Measurements from ENCODE around the gene BCL2L12. TPM values are rescaled to one million over a fixed set of nuclear protein-coding genes. Genes with fewer than 3 reads are reported as not detected.

The BCL2L12 gene
- total and polyA plus RNA-seq, 2 of the 13 experiments (the other 11 are each of a cell fraction or from before 2014, with no cell fraction given) = 26.8 to 40.8 TPM

DNA sequence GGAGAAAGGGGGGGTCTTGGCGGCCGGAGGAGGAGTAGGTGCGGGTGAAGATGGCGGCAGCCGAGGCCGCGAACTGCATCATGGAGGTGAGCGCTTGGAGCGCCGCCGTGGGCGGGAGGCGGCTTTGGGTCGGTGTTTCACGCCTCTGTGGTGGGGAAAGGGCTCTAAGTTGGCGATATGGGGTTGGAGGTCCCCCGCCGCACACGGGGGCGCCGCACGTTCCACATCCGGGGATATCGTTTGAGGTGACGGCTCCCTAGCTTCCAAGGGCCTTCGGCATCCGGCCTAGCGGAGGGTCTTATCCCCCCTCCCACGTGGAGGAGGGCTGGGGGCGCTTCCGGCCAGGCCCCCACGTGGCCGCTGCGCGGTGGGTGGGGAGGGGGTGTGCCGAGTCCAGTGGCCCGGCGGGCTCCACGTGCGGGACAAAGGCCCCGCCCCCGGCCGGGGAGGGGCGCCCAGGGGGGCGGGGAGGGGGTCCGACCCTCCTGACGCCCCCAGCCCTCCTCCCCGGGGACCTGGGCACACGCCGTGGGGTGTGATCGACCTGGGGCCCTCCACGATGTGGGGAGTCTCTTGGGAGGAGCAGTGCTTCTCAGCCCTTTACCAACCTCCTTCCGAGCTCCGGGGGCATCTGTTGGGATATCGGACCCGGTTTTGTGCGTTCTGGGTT is 11.6 kb downstream of the BCL2L12 start, which contains the start of gene PRMT1 (continued):
- TF ChIP-seq ZNF83 (CRISPR knock-in tag; IDR thresholded peaks at IDR 0.05; ENCODE audit: borderline replicate concordance) (0 out of 2 replicates have a peak, but pooled peaks have one; percentile 49), SALL1 (CRISPR knock-in tag; IDR thresholded peaks at IDR 0.05) (peak; percentile 70), POLR2G (IDR thresholded peaks at IDR 0.05; ENCODE audit: low read depth, low read length) (peak; percentile 94), KDM6A (CRISPR knock-in tag; IDR thresholded peaks at IDR 0.05; ENCODE audit: low read depth) (no peak), ZNF879 (CRISPR knock-in tag; IDR thresholded peaks at IDR 0.05) (no peak), CREB1 (IDR thresholded peaks at IDR 0.05) (no peak), CREB1 (CRISPR knock-in tag; IDR thresholded peaks at IDR 0.05) (no peak), ZNF724P (CRISPR knock-in tag; IDR thresholded peaks at IDR 0.05; ENCODE audit: borderline replicate concordance) (0 out of 2 replicates have a peak, but pooled peaks have one; percentile 83), CAMTA2 (CRISPR knock-in tag; IDR thresholded peaks at IDR 0.05; ENCODE audit: borderline replicate concordance) (peak; percentile 57; the same call in 1 of the 2 replicates), ZNF878 (CRISPR knock-in tag; IDR thresholded peaks at IDR 0.05) (no peak), HHEX (CRISPR knock-in tag; IDR thresholded peaks at IDR 0.05) (no peak), PAF1 (CRISPR knock-in tag; IDR thresholded peaks at IDR 0.05) (no peak), KAT8 (CRISPR knock-in tag; IDR thresholded peaks at IDR 0.05) (peak; percentile 61; the same call in 1 of the 2 replicates), RNF2 (conservative IDR thresholded peaks at IDR 0.05; ENCODE audit: low read depth) (no peak), SOX13 (IDR thresholded peaks at IDR 0.05) (no peak), SOX13 (CRISPR knock-in tag; conservative IDR thresholded peaks at IDR 0.05 in 1 of 2, IDR thresholded peaks at IDR 0.05 in 1 of 2) (no peak; a peak in 1 of 4 replicates), ATF7 (IDR thresholded peaks at IDR 0.05) (no peak), ATF7 (CRISPR knock-in tag; IDR thresholded peaks at IDR 0.05) (no peak), CREM (IDR thresholded peaks at IDR 0.05) (no peak), CREM (CRISPR knock-in tag; IDR thresholded peaks at IDR 0.05) (no peak), MAFG (CRISPR knock-in tag; IDR thresholded peaks at IDR 0.05) (no peak), HNF1B (CRISPR knock-in tag; IDR thresholded peaks at IDR 0.05) (peak; percentile 84), SMAD3 (CRISPR knock-in tag; IDR thresholded peaks at IDR 0.05) (0 out of 2 replicates have a peak, but pooled peaks have one; percentile 54)
- TF ChIP-seq, protein P1, sequence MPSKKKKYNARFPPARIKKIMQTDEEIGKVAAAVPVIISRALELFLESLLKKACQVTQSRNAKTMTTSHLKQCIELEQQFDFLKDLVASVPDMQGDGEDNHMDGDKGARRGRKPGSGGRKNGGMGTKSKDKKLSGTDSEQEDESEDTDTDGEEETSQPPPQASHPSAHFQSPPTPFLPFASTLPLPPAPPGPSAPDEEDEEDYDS (CRISPR knock-in tag; IDR thresholded peaks at IDR 0.05) = 0 out of 2 replicates have a peak, but pooled peaks have one; percentile 11
- TF ChIP-seq, protein P2, sequence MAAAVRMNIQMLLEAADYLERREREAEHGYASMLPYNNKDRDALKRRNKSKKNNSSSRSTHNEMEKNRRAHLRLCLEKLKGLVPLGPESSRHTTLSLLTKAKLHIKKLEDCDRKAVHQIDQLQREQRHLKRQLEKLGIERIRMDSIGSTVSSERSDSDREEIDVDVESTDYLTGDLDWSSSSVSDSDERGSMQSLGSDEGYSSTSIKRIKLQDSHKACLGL (CRISPR knock-in tag; IDR thresholded peaks at IDR 0.05) = peak; percentile 95
- TF ChIP-seq, protein P3, sequence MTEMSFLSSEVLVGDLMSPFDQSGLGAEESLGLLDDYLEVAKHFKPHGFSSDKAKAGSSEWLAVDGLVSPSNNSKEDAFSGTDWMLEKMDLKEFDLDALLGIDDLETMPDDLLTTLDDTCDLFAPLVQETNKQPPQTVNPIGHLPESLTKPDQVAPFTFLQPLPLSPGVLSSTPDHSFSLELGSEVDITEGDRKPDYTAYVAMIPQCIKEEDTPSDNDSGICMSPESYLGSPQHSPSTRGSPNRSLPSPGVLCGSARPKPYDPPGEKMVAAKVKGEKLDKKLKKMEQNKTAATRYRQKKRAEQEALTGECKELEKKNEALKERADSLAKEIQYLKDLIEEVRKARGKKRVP (CRISPR knock-in tag; IDR thresholded peaks at IDR 0.05) = no peak
- TF ChIP-seq, protein P4, sequence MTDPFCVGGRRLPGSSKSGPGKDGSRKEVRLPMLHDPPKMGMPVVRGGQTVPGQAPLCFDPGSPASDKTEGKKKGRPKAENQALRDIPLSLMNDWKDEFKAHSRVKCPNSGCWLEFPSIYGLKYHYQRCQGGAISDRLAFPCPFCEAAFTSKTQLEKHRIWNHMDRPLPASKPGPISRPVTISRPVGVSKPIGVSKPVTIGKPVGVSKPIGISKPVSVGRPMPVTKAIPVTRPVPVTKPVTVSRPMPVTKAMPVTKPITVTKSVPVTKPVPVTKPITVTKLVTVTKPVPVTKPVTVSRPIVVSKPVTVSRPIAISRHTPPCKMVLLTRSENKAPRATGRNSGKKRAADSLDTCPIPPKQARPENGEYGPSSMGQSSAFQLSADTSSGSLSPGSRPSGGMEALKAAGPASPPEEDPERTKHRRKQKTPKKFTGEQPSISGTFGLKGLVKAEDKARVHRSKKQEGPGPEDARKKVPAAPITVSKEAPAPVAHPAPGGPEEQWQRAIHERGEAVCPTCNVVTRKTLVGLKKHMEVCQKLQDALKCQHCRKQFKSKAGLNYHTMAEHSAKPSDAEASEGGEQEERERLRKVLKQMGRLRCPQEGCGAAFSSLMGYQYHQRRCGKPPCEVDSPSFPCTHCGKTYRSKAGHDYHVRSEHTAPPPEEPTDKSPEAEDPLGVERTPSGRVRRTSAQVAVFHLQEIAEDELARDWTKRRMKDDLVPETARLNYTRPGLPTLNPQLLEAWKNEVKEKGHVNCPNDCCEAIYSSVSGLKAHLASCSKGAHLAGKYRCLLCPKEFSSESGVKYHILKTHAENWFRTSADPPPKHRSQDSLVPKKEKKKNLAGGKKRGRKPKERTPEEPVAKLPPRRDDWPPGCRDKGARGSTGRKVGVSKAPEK (CRISPR knock-in tag; IDR thresholded peaks at IDR 0.05; ENCODE audit: borderline replicate concordance) = no peak

All from HepG2 (cell line).